ENCODE results near the gene TUFT1.
"Not testable (repeated sequence)": the region's sequence is repeated elsewhere in the genome, so short reads cannot be mapped to it uniquely, and the experiment has no call there.

TUFT1 gene

GRCh38 chr1:151584278-151584677 lies 44.2 kb downstream of the TUFT1 start:
- DNase-seq = no peak

GRCh38 chr1:151584780-151585179 lies 44.7 kb downstream of the TUFT1 start:
- no peak for DNase-seq

GRCh38 chr1:151585622-151586021 lies 45.5 kb downstream of the TUFT1 start:
- no peak for DNase-seq

- DNase-seq = no peak
These were observed 50.9 kb downstream of the TUFT1 start for GRCh38 chr1:151590961-151591360.

GRCh38 chr1:151593730-151594129 lies 53.6 kb downstream of the TUFT1 start:
- no peak for DNase-seq

- DNase-seq = peak; percentile 70
These were observed 54.1 kb downstream of the TUFT1 start for GRCh38 chr1:151594143-151594625.

- DNase-seq = no peak
These were observed 56.3 kb downstream of the TUFT1 start for GRCh38 chr1:151596166-151596953.

GRCh38 chr1:151602550-151602949 lies 62.4 kb downstream of the TUFT1 start:
- DNase-seq = not testable (repeated sequence)

- no peak for DNase-seq
These were observed 64.2 kb downstream of the TUFT1 start for GRCh38 chr1:151604291-151604690.

- DNase-seq = no peak
These were observed 66.3 kb downstream of the TUFT1 start for GRCh38 chr1:151606384-151606783.

GRCh38 chr1:151606857-151607256 lies 66.7 kb downstream of the TUFT1 start:
- DNase-seq = no peak

GRCh38 chr1:151610142-151610541 lies 70.0 kb downstream of the TUFT1 start:
- DNase-seq = no peak

GRCh38 chr1:151611288-151611790 lies 71.2 kb downstream of the TUFT1 start:
- no peak for DNase-seq

- peak; percentile 92 for DNase-seq
These were observed 71.9 kb downstream of the TUFT1 start, which contains the start of gene SNX27 for GRCh38 chr1:151611832-151612500. Gene SNX27, plus strand, starts transcription at chr1:151612050. Its CDS starts 152 bp downstream, at chr1:151612202.

- no peak for DNase-seq
These were observed 72.6 kb downstream of the TUFT1 start for GRCh38 chr1:151612501-151613281.

GRCh38 chr1:151613282-151613780 lies 73.2 kb downstream of the TUFT1 start:
- DNase-seq = no peak

GRCh38 chr1:151615711-151616504 lies 75.8 kb downstream of the TUFT1 start:
- no peak for DNase-seq

GRCh38 chr1:151616505-151616849 lies 76.4 kb downstream of the TUFT1 start:
- DNase-seq = no peak

- DNase-seq = no peak
These were observed 77.9 kb downstream of the TUFT1 start for GRCh38 chr1:151618003-151618402.

GRCh38 chr1:151618470-151618869 lies 78.4 kb downstream of the TUFT1 start:
- DNase-seq = no peak

GRCh38 chr1:151618996-151619395 lies 78.9 kb downstream of the TUFT1 start:
- not testable (repeated sequence) for DNase-seq

- no peak for DNase-seq
These were observed 79.5 kb downstream of the TUFT1 start for GRCh38 chr1:151619489-151620093.
